Epithelial cell of proximal tubule (primary cell): ENCODE measurements around the gene ENO3. TPM values are rescaled to one million over a fixed set of nuclear protein-coding genes. Genes with fewer than 3 reads are reported as not detected.
A peak's percentile ranks its signal among the peaks of the same experiment; 100 is the strongest.

Experiments
- DNase-seq: peaks from one replicate; pipeline ENCODE4 v3.0.0-alpha.2; 2011; ENCODE audit warnings: low read depth
- H3K4me3 ChIP-seq: 2 replicates; pipeline ENCODE4 v1.5.1; 2011; ENCODE audit warnings: low read depth, mild to moderate bottlenecking, low read length
- total RNA-seq: library from RNA; depleted of rRNA; stranded (reverse); fragments of >200 nt; gene quantifications from 2 replicates; pipeline ENCODE4 v1.2.3, GENCODE V29; 2015
- TF ChIP-seq, protein P1 (sequence below): conservative IDR thresholded peaks from 2 replicates; pipeline ENCODE4 v1.5.1; 2012; ENCODE audit warnings: low read depth, mild to moderate bottlenecking, low read length

The ENO3 gene
- total RNA-seq, 1 donor from 2014 or later = 2.0 TPM

- no peak overlapping the region for H3K4me3 ChIP-seq
- TF ChIP-seq, protein P1, sequence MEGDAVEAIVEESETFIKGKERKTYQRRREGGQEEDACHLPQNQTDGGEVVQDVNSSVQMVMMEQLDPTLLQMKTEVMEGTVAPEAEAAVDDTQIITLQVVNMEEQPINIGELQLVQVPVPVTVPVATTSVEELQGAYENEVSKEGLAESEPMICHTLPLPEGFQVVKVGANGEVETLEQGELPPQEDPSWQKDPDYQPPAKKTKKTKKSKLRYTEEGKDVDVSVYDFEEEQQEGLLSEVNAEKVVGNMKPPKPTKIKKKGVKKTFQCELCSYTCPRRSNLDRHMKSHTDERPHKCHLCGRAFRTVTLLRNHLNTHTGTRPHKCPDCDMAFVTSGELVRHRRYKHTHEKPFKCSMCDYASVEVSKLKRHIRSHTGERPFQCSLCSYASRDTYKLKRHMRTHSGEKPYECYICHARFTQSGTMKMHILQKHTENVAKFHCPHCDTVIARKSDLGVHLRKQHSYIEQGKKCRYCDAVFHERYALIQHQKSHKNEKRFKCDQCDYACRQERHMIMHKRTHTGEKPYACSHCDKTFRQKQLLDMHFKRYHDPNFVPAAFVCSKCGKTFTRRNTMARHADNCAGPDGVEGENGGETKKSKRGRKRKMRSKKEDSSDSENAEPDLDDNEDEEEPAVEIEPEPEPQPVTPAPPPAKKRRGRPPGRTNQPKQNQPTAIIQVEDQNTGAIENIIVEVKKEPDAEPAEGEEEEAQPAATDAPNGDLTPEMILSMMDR = no peak
- no peak for DNase-seq
Measured at GRCh38 chr17:4932756-4933155, 18.2 kb upstream of the ENO3 start.

DNA sequence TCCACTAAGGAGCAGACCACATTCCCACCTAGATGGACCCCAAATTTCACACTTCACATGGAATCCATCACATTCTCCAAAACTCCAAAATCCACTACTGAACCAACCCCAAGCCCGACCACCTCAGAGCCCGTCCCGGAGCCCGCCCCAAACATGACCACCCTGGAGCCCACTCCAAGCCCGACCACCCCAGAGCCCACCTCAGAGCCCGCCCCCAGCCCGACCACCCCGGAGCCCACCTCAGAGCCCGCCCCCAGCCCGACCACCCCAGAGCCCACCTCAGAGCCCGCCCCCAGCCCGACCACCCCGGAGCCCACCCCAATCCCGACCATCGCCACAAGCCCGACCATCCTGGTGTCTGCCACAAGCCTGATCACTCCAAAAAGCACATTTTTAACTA is 17.3 kb upstream of the ENO3 start:
- no peak for DNase-seq
- no peak overlapping the region for H3K4me3 ChIP-seq

DNA sequence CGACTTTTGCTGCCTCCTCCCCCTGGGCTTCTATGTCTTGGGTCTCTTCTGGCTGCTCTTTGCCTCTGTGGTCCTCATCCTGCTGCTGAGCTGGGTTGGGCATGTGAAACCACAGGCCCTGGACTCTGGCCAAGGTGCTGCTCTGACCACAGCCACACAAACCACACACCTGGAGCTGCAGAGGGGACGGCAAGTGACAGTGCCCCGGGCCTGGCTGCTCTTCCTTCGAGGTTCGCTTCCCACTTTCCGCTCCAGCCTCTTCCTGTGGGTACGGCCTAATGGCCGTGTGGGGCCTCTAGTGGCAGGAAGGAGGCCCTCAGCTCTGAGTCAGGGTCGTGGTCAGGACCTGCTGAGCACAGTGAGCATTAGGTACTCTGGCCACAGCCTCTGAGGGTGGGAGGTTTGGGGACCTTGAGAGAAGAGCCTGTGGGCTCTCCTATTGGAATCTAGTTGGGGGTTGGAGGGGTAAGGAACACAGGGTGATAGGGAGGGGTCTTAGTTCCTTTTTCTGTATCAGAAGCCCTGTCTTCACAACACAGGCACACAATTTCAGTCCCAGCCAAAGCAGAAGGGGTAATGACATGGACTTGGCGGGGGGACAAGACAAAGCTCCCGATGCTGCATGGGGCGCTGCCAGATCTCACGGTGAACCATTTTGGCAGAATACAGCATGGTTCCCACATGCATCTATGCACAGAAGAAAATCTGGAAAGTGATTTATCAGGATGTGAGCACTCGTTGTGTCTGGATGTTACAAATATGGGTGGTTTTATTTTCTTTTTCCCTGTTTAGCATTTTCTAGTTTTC is 16.5 kb upstream of the ENO3 start:
- DNase-seq = no peak
- no peak overlapping the region for H3K4me3 ChIP-seq
- TF ChIP-seq, protein P1 = peak; percentile 54

More for the DNA sequence above, 17.3 kb upstream of the ENO3 start:
- TF ChIP-seq, protein P1 = no peak

DNA sequence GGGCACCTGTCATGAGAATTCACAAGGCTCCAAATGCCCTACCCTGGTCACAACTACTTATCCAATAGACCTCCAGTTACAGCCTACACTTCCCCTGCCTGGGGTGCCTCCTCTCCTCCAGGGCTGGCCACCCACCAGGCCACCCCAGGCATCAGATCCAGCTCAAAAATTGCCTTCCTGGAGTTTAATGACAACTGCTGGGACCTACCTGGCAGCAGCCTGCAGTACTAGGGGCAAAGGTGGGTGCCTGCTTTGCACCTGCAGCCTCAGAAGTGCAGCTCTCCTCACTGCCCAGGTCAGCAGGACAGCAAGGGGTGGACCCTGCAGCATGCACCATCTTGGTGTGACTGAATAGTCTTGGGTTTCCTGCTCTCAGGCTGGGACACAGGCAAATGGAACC is 15.3 kb upstream of the ENO3 start:
- no peak overlapping the region for H3K4me3 ChIP-seq
- no peak for DNase-seq
- TF ChIP-seq, protein P1 = no peak

- no peak for DNase-seq
- no peak overlapping the region for H3K4me3 ChIP-seq
- TF ChIP-seq, protein P1 = no peak
Measured at GRCh38 chr17:4936436-4936835, 14.5 kb upstream of the ENO3 start.

GRCh38 chr17:4937553-4937952 is 13.4 kb upstream of the ENO3 start:
- DNase-seq = no peak
- no peak overlapping the region for H3K4me3 ChIP-seq
- TF ChIP-seq, protein P1 = no peak

DNA sequence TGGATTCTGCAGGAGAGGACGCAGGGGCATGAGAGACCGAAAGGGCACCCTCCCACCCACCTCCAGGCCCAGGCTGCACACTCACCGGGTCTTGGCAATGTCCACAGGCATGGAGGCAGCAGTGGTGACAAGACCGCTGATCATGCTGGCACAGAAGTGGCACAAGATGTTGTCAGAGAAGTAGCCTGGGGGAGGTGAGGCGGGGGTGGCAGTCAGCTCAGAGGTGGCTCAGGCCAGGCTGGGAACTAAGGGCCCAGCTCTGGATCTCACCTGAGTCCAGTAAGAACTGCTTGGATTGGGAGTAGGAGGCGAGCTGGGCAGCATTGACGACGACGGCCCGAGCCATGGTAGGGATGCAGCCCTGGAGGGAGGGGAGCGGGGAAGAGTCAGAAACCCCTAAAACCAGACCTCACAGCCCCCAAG is 12.8 kb upstream of the ENO3 start:
- peak overlapping the region; percentile 93 for H3K4me3 ChIP-seq
- TF ChIP-seq, protein P1 = no peak

More for the DNA sequence above, 12.8 kb upstream of the ENO3 start:
- DNase-seq = no peak
